LHCN-M2 (cell line): ENCODE results near the gene TJP2. TPM values are rescaled to one million over a fixed set of nuclear protein-coding genes. Genes with fewer than 3 reads are reported as not detected.
"Not testable (repeated sequence)": the region's sequence is repeated elsewhere in the genome, so short reads cannot be mapped to it uniquely, and the experiment has no call there.

Experiments
- DNase-seq: peaks from one replicate; pipeline ENCODE4 v3.0.0-alpha.2; 2012; ENCODE audit warnings: low read depth
- total RNA-seq: library from RNA; depleted of rRNA; stranded (reverse); fragments of >200 nt; gene quantifications from 2 replicates; pipeline ENCODE4 v1.2.3, GENCODE V29; 2014

The TJP2 gene
- total RNA-seq, 1 experiment from 2014 or later: 25.7 TPM

DNA sequence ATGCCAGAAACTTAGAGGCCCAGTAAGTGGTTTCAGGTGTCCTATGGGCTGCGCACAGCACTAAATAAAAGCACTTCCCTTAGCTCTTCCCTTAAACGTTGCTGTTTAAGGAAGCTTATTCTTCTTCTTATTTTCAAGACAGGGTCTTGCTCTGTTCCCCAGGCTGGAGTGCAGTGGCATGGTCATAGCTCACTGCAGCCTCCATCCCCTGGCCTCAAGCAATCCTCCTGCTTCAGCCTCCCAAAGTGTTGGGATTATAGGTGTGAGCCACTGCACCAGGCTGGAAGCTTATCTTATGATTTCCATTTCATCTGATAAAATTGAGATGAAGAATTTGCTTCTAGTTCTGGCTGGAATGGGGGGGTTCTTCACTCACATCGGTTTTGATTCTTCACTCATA lies 15.6 kb upstream of the TJP2 start:
- no peak for DNase-seq

DNA sequence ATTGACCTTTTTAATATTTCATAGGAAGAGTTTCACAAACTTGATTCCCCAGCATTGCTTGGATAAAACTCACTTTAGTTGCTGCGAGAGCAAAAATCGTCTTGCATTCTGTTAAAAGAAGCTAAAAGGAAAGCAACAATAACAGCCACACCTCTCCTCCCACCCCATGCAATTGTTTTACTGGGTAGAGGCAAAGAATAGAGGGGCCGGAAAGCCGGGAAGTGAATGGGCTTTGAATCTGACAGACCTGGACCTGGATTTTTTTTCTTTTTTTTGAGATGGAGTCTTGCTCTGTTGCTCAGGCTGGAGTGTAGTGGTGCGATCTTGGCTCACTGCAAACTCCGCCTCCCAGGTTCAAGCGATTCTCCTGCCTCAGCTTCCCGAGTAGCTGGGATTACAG lies 9.5 kb upstream of the TJP2 start:
- not testable (repeated sequence) for DNase-seq

GRCh38 chr9:69165581-69165980 lies 8.5 kb upstream of the TJP2 start:
- DNase-seq: no peak

DNA sequence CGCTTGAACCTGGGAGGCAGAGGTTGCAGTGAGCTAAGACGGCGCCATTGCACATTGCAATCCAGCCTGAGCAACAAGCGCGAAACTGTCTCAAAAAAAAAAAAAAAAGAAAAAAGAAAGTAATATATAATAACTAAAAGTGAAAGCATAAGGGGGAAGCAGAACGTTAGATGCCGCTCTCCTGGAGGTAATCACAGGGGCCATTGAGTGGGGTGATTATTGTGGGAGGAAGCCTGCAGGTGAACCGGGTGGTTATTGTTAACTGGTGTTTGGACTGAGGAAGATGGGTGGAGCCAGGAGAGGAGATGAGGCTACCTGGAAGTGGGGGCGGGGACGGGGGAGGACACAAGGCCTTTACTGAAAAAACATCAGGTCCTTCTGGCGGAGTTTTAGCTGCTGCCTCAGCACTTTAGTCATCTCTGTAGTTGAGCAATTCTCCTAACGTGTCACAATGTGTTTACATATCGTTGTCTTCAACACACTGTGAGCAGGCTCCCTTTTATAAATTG lies 5.3 kb upstream of the TJP2 start:
- no peak for DNase-seq

DNA sequence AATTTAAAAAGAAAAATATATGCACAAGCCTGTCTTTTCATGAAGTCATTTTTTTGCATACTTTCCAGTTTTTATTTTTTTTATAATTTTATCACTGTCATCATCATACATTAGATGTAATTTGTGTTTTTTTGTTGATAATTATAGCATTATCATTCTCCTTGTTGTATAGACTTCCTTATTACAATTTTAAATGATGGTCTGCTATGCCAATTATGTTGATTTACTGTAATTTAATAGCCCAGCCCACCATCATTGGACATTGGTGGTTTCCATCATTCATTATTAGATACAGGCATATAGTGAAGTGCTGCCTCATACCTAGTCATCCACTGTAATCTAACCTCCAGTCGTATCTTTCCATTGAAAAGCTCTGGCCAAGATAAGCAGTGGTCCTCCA lies 3.8 kb upstream of the TJP2 start:
- no peak for DNase-seq

GRCh38 chr9:69171049-69171448 lies 3.0 kb upstream of the TJP2 start:
- DNase-seq: no peak

- no peak for DNase-seq
These were observed 2.6 kb upstream of the TJP2 start for GRCh38 chr9:69171517-69171916.

GRCh38 chr9:69172895-69173294 lies 1.2 kb upstream of the TJP2 start:
- no peak for DNase-seq

DNA sequence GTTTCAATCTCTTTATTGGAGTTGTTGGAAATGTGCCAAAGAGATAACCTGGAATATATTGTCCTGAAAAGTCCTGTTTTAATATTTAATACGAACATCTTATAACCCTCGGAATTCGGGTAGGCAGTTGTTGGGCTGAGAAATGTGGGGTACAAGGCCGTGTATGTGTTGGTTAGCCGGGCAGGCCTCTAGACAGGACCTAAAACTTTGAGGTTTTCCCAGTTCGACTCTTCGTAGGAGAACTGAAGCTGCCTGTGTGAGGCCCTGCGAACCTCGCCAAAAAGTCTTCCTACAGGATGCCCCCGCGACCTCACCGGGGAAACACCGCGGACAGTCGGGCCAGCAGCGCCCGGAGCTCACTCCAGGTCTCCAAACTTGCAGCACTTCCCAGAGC lies 583 bp upstream of the TJP2 start:
- DNase-seq: no peak

DNA sequence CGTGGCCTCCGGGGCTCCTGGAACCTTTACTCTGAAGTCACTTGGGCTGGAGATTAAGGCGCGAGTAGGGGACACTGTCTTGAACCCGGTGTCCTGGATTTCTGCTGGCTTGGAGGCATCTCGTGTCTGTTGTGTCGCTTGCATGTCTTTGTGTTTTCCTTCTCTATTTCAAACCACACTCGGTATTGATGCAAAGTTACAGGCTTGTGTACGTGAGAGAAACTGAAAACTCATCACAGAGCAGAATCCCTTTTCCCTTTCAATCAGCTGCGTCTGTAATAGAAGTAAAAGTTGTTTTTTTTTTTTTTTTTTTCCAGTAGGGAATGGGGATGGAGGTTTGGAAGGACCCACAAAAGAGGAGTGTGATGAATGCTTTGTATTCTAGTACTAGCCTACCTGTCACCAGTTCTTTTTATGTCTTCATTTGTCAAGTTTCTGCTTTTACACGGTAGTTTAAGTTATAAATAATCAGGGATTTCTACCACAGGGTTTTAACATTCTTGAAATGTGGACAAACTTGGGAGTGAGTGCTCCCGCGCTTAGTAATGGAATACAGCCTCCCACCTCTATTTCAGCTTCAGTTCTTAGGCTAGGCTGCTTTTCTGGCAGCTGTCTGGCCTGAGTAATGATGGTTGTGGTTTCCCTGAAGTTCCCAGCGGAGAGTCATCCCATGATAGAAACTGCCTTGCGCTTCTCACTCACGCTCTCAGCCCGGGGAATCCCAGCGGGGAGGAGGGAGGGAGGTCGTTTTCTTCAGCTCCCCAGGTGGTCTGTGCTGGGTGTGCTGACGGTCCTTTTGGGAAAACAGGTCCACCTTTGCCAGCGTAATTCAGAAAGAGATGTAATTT lies 763 bp downstream of the TJP2 start:
- peak; percentile 95 for DNase-seq

DNA sequence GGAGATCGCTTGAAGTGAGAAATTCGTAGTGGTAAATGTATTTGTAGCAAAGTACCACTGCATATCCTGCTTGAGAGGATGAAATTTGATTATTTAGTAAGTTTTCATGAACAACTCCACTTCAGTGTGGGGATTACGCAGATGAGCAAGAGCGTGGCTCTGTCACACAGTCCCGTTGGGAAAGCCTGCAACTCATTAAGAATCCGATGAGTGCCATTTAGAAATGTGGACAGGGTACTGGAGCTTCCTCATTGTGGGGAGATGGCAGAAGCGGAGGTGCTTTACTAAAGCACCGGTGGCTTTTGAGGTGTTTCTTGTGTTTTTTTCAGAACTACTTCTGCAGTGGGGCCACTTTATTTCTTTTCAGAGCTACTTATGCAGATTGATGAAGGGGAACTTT lies 1.4 kb downstream of the TJP2 start:
- no peak for DNase-seq

DNA sequence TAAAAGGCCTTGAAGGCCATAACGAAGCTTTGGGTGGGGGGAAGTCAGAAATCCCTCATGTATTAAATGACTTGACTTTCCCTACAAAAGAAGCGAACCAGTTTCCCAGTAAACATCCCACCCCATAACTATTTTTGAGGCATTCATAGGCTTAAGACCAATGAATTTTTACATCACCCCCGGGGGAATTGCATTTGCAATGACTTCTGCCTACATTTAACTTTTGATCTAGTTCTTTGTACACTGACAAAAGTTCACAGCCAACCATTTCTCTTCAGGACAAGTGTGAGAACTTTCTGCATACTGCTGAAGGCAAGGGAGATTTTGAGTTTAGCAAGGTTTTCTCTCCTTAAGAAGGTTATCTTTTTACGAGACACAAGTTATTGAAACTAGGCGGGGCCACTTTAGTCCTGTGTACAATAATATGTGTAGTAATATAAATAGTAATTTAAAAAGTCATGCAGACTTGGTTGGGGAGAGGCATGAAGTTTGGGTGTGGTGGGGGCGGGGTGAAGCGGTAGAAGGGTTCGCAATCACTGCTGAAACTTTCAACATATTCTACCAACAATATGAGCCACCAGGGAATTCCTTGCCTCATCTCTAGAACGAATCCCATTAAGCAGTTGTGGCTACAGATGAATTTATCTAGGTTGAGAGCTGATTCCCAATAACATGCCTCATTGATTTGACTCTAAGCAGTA lies 2.5 kb downstream of the TJP2 start:
- DNase-seq: peak; percentile 15

GRCh38 chr9:69178583-69179011 lies 4.5 kb downstream of the TJP2 start:
- DNase-seq: no peak

- no peak for DNase-seq
These were observed 5.0 kb downstream of the TJP2 start for GRCh38 chr9:69179037-69179436.

GRCh38 chr9:69180200-69180599 lies 6.1 kb downstream of the TJP2 start:
- no peak for DNase-seq

DNA sequence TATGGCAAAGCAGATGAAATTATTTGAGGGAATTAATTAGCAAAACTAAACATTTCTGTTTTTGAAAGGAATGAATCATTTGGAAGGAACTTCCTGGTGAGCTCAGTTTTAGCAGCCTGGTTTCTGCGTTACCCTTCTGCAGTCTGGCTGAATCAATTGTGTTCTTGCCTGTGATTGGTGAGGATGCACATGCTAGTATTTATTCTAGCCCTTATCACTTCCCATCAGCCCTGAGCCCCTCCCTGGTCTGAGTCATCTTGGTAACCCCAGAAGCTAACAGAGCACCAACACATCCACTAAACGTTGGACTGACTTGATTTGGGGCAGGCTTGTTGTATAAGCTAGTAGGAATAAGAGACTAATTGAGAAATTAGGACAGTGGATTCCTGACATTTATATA lies 6.6 kb downstream of the TJP2 start:
- peak; percentile 95 for DNase-seq

- DNase-seq: no peak
These were observed 7.9 kb downstream of the TJP2 start for GRCh38 chr9:69181908-69182353.

DNA sequence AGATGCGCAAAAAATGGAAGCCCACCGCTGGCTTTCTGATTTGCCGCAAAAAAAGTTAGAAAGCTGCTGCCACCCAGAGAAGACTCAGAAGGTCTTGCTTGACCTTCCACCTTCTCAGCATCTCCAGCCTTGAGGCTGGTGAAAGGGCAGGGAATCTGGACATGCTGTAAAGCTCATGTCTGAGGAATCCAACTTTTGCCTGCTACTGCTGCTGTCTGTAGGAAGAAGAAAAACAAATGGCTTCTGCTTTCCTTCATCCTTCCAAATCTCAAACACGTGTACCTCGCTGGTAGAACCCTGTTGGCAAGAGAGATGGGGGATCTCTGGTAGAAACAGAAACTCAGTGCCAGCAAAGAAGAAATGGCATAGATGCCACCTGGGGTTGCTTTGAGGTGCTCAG lies 10.2 kb downstream of the TJP2 start:
- DNase-seq: no peak

DNA sequence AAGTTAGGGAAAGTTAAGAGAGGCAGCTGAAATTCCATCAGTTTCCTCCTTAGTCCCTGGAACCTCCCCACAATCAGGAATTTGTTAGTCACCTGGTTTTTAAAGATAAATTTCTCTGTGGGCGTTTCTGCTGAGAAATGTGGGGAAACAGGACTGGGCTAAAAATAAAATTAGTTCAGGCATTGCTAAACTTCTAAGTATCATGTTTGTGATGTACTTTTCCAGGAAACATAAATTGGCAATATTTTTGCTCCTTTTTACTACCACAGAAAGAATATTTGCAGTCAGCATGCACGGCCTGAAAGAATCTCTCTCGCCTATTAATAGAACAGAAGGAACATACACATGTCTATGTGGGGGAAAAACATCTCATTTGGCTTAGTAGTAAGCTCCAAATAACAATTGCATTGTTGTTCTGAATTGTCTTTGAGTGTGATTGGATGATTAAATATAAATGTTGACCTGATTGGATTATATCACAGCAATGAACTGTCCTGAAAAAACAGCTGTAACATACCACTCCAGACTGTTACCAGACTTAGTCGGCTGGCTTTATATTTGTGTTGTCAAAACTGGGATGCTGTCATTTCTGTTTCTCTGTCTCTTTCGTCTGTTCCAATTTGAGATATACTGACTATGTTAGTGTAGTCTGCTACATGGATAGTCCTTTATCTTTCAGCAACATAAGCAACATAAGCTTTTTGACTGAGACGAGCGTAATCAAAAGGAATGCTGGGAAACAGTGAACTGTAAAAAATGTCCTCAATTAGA lies 12.9 kb downstream of the TJP2 start:
- DNase-seq: peak; percentile 46

- no peak for DNase-seq
These were observed 14.9 kb downstream of the TJP2 start for GRCh38 chr9:69188975-69189374.

DNA sequence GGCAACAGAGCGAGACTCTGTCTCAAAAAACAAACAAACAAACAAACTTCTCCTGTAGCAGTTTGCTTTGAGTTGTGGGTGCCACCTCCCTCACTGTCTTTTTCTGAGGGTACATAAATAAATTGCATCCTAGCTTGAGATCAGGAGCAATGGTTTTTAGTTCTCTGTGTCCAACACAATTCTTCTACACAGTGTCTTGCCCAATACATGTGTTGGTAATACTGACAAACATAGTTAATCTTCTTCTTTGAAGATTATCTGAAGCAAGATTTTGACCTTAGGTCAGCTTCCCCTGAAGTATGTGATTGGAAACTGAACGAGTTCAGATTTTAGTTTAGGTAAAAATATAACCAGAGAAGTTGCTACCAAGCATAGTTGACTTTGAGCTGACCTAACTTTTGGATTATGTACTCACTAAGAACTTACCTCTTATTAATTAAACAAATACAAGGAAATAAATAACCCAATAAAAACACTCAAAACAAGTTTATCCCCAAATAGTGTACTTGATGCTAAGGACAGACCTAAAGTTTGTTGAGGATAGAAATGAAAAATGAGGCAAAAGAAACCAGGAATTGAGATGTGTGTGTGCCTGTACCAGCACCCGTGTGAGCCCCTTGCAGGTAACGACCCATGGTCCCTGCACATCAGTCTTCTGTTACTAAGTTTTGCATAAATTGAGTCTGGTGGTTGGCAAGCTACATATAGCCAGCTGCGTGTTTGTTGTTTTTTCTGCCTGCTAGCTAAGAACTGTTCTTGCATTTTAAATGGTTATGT lies 16.2 kb downstream of the TJP2 start:
- no peak for DNase-seq
